Measurements from ENCODE around the gene TCP1. TPM values are rescaled to one million over a fixed set of nuclear protein-coding genes. Genes with fewer than 3 reads are reported as not detected.

TCP1 gene
- total and polyA plus RNA-seq, 2 donors from 2014 or later = 121 to 130 TPM

- FAIRE-seq (no peak), DNase-seq (peak in 1 of 5 donors; percentile 6)
- Histone ChIP-seq H3K36me3 (ENCODE audit: control insufficient read depth in 2 of 3, insufficient read depth in 3 of 3, low read length in 3 of 3) (peaks cover 4 to 20% (median 19%) of the 10 kb centered on the region in 3 donors), H3K9me3 (ENCODE audit: control insufficient read depth in 2 of 3, insufficient read depth in 1 of 3, low read length in 3 of 3) (no peaks in the 10 kb centered on the region), H3K27me3 (ENCODE audit: control insufficient read depth, insufficient read depth, low read length) (no peaks in the 10 kb centered on the region), H3K9ac (ENCODE audit: low read length in 3 of 3) (peak overlapping the region; percentile 71 to 94 (median 90)), H3K4me3 (ENCODE audit: low read length in 3 of 3) (peak overlapping the region; percentile 76 to 98 (median 84)), H3K27ac (ENCODE audit: low read depth in 2 of 2, low read length in 2 of 2) (peak overlapping the region; percentile 98 to 99), H3K4me1 (ENCODE audit: control insufficient read depth in 2 of 3, insufficient read depth in 2 of 3, low read depth in 1 of 3, low read length in 3 of 3) (peaks cover 0 to 15% (median 3%) of the 10 kb centered on the region in 3 donors)
- intact Hi-C loops (cut with DNase I) = no loop called here
- TF ChIP-seq, protein P1, sequence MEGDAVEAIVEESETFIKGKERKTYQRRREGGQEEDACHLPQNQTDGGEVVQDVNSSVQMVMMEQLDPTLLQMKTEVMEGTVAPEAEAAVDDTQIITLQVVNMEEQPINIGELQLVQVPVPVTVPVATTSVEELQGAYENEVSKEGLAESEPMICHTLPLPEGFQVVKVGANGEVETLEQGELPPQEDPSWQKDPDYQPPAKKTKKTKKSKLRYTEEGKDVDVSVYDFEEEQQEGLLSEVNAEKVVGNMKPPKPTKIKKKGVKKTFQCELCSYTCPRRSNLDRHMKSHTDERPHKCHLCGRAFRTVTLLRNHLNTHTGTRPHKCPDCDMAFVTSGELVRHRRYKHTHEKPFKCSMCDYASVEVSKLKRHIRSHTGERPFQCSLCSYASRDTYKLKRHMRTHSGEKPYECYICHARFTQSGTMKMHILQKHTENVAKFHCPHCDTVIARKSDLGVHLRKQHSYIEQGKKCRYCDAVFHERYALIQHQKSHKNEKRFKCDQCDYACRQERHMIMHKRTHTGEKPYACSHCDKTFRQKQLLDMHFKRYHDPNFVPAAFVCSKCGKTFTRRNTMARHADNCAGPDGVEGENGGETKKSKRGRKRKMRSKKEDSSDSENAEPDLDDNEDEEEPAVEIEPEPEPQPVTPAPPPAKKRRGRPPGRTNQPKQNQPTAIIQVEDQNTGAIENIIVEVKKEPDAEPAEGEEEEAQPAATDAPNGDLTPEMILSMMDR (IDR thresholded peaks at IDR 0.05; ENCODE audit: borderline replicate concordance, extremely low read depth, insufficient read depth) = no peak
Observed at GRCh38 chr6:159762681-159763293, 26.6 kb downstream of the TCP1 start.

- FAIRE-seq (no peak), DNase-seq (peak; percentile 95 to 98 (median 97))
- TF ChIP-seq, protein P1 (IDR thresholded peaks at IDR 0.05; ENCODE audit: borderline replicate concordance, extremely low read depth, insufficient read depth) = no peak
- Histone ChIP-seq H3K4me1 (ENCODE audit: control insufficient read depth in 2 of 3, insufficient read depth in 2 of 3, low read depth in 1 of 3, low read length in 3 of 3) (peaks cover 0 to 15% (median 3%) of the 10 kb centered on the region in 3 donors), H3K36me3 (ENCODE audit: control insufficient read depth in 2 of 3, insufficient read depth in 3 of 3, low read length in 3 of 3) (peaks cover 3 to 16% (median 14%) of the 10 kb centered on the region in 3 donors), H3K9me3 (ENCODE audit: control insufficient read depth in 2 of 3, insufficient read depth in 1 of 3, low read length in 3 of 3) (no peaks in the 10 kb centered on the region), H3K4me3 (ENCODE audit: low read length in 3 of 3) (peak within 1 kb of the TSS; percentile 83 to 98 (median 84)), H3K27me3 (ENCODE audit: control insufficient read depth, insufficient read depth, low read length) (no peaks in the 10 kb centered on the region), H3K27ac (ENCODE audit: low read depth in 2 of 2, low read length in 2 of 2) (peak within 1 kb of the TSS; percentile 98 to 99), H3K9ac (ENCODE audit: low read length in 3 of 3) (peak within 1 kb of the TSS; percentile 71 to 95 (median 90))
- intact Hi-C loops (cut with DNase I) = no loop called here
Observed at GRCh38 chr6:159761873-159762680, 27.3 kb downstream of the TCP1 start, which contains the start of gene ACAT2. Gene ACAT2 (plus strand): TSS chr6:159762045. CDS start chr6:159762088, 43 bp downstream.

GRCh38 chr6:159761129-159761872 lies 28.1 kb downstream of the TCP1 start:
- H3K9me3 ChIP-seq (ENCODE audit: control insufficient read depth in 2 of 3, insufficient read depth in 1 of 3, low read length in 3 of 3) = no peaks in the 10 kb centered on the region
- intact Hi-C loops (cut with DNase I) = no loop called here
- peaks cover 0 to 15% (median 3%) of the 10 kb centered on the region in 3 donors for H3K4me1 ChIP-seq (ENCODE audit: control insufficient read depth in 2 of 3, insufficient read depth in 2 of 3, low read depth in 1 of 3, low read length in 3 of 3)
- peak overlapping the region; percentile 72 to 98 (median 83) for H3K4me3 ChIP-seq (ENCODE audit: low read length in 3 of 3)
- peak in 2 of 5 donors; percentile 61 to 78 for DNase-seq
- H3K9ac ChIP-seq (ENCODE audit: low read length in 3 of 3) = peak overlapping the region; percentile 47 to 95 (median 78)
- no peaks in the 10 kb centered on the region for H3K27me3 ChIP-seq (ENCODE audit: control insufficient read depth, insufficient read depth, low read length)
- peaks cover 0 to 15% (median 10%) of the 10 kb centered on the region in 3 donors for H3K36me3 ChIP-seq (ENCODE audit: control insufficient read depth in 2 of 3, insufficient read depth in 3 of 3, low read length in 3 of 3)
- TF ChIP-seq, protein P1 (IDR thresholded peaks at IDR 0.05; ENCODE audit: borderline replicate concordance, extremely low read depth, insufficient read depth) = no peak
- no peak for FAIRE-seq
- H3K27ac ChIP-seq (ENCODE audit: low read depth in 2 of 2, low read length in 2 of 2) = peak overlapping the region; percentile 98 to 99
